Measurements from ENCODE around the gene SH3BP5.

Gene SH3BP5

DNA sequence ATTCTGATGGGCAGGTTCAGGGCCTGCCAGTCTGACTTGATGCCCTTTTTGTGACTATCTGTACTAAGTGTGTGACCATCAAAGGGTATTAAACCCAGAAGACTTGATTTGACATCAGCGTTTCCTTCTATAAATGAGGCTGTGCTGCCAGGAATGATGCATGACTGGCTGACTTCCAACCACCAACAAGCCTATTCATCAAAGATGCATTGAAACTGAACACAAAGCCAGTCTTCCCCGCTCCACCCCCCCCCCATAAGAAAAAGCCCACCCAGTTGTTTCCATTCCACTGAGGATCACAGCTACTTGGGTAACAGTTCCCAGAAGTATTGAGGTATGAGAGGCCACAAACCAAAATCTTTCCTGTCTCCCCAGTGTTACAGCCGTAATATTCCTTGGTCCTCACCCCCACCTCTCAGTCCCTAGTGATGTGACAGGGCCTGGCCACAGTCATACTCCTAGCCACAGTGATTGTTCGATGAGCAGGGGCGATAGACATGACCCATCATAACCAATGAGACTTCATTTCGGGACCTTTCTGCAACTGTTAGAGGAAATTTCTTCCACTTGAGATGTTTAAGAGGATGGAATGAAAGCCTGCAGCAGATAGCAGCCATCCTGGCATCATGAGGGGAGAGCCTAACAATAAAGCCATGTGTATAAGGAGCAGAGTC lies 22.6 kb downstream of the SH3BP5 start:
- Mint-ChIP-seq H3K9me3 (peaks cover 5% of the 10 kb centered on the region), H3K36me3 (ENCODE audit: low read depth) (peaks cover 30% of the 10 kb centered on the region), H3K4me3 (peak overlapping the region; percentile 75), H3K4me1 (ENCODE audit: low read depth) (peaks cover 58% of the 10 kb centered on the region), H3K27me3 (ENCODE audit: low read depth) (no peaks in the 10 kb centered on the region), H3K27ac (peak overlapping the region; percentile 91)
- peak; percentile 46 for DNase-seq (ENCODE audit: low spot score)

DNA sequence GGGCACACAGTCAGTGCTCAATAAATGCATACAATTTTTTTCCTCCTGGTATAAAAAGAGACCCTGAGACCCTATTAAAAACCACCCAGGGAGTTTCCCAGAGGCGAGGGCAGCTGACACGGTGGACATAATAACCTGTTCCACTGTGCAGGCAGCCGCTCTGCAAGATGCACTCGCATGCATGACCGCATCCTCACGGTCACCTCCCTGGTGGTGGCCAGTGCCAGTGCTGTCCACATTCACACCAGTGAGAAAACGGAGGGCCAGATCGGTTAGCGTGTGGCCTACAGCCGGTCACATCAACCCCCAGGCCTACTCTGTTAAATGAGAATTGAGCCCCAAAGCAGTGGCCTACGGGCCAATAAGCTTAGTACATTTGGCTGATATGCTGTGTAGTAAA lies 24.8 kb downstream of the SH3BP5 start:
- Mint-ChIP-seq H3K36me3 (ENCODE audit: low read depth) (peaks cover 49% of the 10 kb centered on the region), H3K27me3 (ENCODE audit: low read depth) (no peaks in the 10 kb centered on the region), H3K4me3 (no peak overlapping the region), H3K27ac (no peak overlapping the region), H3K4me1 (ENCODE audit: low read depth) (peaks cover 63% of the 10 kb centered on the region), H3K9me3 (peaks cover 5% of the 10 kb centered on the region)
- DNase-seq (ENCODE audit: low spot score): no peak

- peaks cover 5% of the 10 kb centered on the region for H3K9me3 Mint-ChIP-seq
- no peak overlapping the region for H3K27ac Mint-ChIP-seq
- H3K4me3 Mint-ChIP-seq: no peak overlapping the region
Observed at GRCh38 chr3:15306979-15307359, 25.4 kb downstream of the SH3BP5 start.

DNA sequence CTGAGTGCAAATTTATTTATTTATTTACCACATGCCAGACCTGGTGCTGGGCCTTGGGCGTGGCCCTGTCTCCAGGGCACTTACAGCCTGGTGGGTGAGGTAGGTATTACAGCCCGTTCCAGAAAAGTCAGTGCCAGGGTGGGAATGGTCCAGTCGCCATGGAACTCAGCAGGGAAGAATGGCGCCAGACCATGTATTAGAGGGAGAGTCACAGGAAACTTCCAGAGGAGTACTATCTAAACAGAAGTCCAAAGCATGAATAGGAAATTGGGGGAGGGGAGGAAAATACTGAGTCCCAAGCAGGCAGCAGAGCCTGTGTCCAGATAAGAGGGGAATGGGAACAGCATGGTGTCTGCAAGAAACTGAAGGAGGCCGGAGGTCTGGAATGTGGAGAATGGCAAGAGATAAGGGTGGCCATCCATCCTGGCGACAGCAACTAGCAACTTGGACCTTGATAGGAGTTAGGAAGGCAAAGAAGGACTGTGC lies 27.0 kb downstream of the SH3BP5 start:
- peaks cover 57% of the 10 kb centered on the region for H3K36me3 Mint-ChIP-seq (ENCODE audit: low read depth)
- H3K4me3 Mint-ChIP-seq: no peak overlapping the region

More at GRCh38 chr3:15306979-15307359, 25.4 kb downstream of the SH3BP5 start:
- DNase-seq (ENCODE audit: low spot score): no peak
- Mint-ChIP-seq H3K4me1 (ENCODE audit: low read depth) (peaks cover 59% of the 10 kb centered on the region), H3K27me3 (ENCODE audit: low read depth) (no peaks in the 10 kb centered on the region), H3K36me3 (ENCODE audit: low read depth) (peaks cover 50% of the 10 kb centered on the region)

DNA sequence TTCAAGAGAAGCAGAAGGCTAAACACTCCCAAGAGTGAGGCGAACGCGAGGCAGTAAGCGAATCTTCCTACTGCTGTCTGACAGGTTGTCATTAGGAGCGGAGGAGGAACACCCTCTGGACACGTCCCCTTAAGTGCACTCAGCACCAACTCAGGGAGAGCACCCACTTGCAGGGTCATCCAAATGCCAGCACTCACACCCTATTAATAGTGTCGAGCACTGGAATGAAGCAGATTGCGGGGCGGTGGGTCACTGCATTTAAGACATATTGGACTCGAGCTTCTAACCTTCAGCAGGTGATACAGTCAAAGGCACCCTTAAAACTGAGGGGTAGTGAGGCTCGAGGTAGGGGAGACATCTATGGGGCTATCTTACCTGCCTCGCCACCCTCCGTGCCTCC lies 28.7 kb downstream of the SH3BP5 start:
- Mint-ChIP-seq H3K4me1 (ENCODE audit: low read depth) (peaks cover 51% of the 10 kb centered on the region), H3K27me3 (ENCODE audit: low read depth) (no peaks in the 10 kb centered on the region), H3K4me3 (peak overlapping the region; percentile 42), H3K36me3 (ENCODE audit: low read depth) (peaks cover 56% of the 10 kb centered on the region), H3K27ac (peak overlapping the region; percentile 78), H3K9me3 (peaks cover 5% of the 10 kb centered on the region)
- no peak for DNase-seq (ENCODE audit: low spot score)

More for the DNA sequence above, 27.0 kb downstream of the SH3BP5 start:
- DNase-seq (ENCODE audit: low spot score): no peak
- H3K27me3 Mint-ChIP-seq (ENCODE audit: low read depth): no peaks in the 10 kb centered on the region
- H3K4me1 Mint-ChIP-seq (ENCODE audit: low read depth): peaks cover 62% of the 10 kb centered on the region
- peaks cover 5% of the 10 kb centered on the region for H3K9me3 Mint-ChIP-seq
- peak overlapping the region; percentile 45 for H3K27ac Mint-ChIP-seq

- Mint-ChIP-seq H3K4me1 (ENCODE audit: low read depth) (peaks cover 53% of the 10 kb centered on the region), H3K4me3 (no peak overlapping the region), H3K27me3 (ENCODE audit: low read depth) (no peaks in the 10 kb centered on the region), H3K36me3 (ENCODE audit: low read depth) (peaks cover 61% of the 10 kb centered on the region), H3K9me3 (peaks cover 5% of the 10 kb centered on the region), H3K27ac (no peak overlapping the region)
- DNase-seq (ENCODE audit: low spot score): no peak
Observed at GRCh38 chr3:15303216-15303615, 29.2 kb downstream of the SH3BP5 start.

DNA sequence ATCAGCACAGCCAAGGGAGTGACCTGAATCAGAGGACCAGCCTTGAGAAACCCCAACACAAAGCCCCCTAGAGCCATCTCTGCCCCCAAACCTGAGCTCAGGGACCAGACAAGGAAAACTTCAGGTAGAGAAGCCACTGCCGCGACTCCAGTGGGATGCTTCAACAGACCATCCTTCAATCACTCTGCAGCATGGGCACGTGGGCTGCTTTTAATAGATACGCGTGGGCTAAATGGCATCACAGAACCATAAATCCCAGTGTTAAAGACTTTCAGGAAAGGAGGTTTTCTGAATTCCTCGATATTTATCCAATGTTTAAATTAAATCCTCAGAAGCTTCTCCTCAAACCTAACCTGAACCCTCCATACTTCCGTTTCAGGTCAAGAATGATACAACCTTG lies 30.6 kb downstream of the SH3BP5 start:
- no peaks in the 10 kb centered on the region for H3K27me3 Mint-ChIP-seq (ENCODE audit: low read depth)
- peaks cover 70% of the 10 kb centered on the region for H3K36me3 Mint-ChIP-seq (ENCODE audit: low read depth)
- no peak overlapping the region for H3K27ac Mint-ChIP-seq
- no peak for DNase-seq (ENCODE audit: low spot score)
- peaks cover 5% of the 10 kb centered on the region for H3K9me3 Mint-ChIP-seq
- peaks cover 59% of the 10 kb centered on the region for H3K4me1 Mint-ChIP-seq (ENCODE audit: low read depth)
- H3K4me3 Mint-ChIP-seq: no peak overlapping the region

DNA sequence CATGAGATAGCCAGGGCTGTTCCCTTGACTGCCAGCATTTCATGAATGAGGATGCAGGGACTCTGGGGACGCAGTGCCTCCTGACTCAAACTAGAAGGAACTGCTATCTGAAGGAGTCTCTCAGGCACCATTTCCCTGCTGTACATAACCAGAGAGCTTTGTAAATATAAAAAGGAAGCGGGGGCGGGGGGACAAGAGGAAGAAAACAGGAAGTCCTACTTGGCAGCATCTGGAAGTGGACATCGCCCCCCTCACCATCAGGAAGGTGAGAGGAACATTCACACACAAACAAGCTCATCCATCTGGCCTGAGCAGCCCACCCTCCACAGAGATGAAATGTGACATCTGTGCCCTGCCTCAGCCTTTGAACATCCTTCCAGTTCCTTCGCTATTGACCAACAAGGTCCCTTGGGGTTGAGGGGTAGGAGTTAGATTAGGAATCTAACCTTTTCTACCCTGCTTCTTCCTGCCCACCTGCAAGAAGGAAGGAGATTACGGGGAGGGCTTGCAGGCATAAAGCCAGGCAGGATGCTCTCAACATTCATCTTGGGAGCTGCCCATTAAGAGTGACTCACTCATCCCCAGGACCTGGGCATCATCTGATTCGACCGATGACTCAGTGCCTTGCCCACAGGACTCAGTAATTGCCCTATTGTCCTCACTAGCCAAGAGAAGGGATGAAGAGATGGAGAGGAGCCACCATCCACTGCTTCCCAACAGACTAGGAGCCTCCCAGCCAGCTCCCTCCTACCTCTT lies 31.9 kb downstream of the SH3BP5 start:
- peaks cover 61% of the 10 kb centered on the region for H3K4me1 Mint-ChIP-seq (ENCODE audit: low read depth)
- H3K27ac Mint-ChIP-seq: no peak overlapping the region
- H3K9me3 Mint-ChIP-seq: peaks cover 3% of the 10 kb centered on the region
- DNase-seq (ENCODE audit: low spot score): no peak
- H3K27me3 Mint-ChIP-seq (ENCODE audit: low read depth): no peaks in the 10 kb centered on the region
- no peak overlapping the region for H3K4me3 Mint-ChIP-seq
- peaks cover 66% of the 10 kb centered on the region for H3K36me3 Mint-ChIP-seq (ENCODE audit: low read depth)

DNA sequence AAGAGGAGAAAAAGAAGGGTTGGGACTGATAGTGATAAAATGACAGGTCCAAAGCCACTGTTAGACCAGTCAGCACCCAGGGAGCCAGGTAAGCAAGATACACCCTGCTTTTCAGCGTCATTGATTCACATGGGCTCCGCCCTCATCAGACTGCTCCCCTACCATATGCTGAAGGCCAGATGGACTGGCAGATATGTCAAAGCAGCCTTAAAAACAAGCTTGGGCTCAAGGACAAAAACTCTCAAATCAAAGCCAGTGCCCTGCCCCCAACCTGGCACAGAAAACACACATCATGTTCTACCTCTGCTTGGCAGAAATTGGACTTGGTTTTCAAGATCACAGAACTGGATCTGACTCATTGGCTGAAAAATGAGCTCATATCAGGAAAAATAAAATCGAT lies 33.4 kb downstream of the SH3BP5 start:
- Mint-ChIP-seq H3K27ac (no peak overlapping the region), H3K4me3 (no peak overlapping the region), H3K36me3 (ENCODE audit: low read depth) (peaks cover 66% of the 10 kb centered on the region), H3K27me3 (ENCODE audit: low read depth) (no peaks in the 10 kb centered on the region), H3K4me1 (ENCODE audit: low read depth) (peaks cover 60% of the 10 kb centered on the region), H3K9me3 (no peaks in the 10 kb centered on the region)
- DNase-seq (ENCODE audit: low spot score): no peak

GRCh38 chr3:15298504-15298903 lies 33.9 kb downstream of the SH3BP5 start:
- H3K36me3 Mint-ChIP-seq (ENCODE audit: low read depth): peaks cover 60% of the 10 kb centered on the region
- peaks cover 56% of the 10 kb centered on the region for H3K4me1 Mint-ChIP-seq (ENCODE audit: low read depth)
- no peak overlapping the region for H3K4me3 Mint-ChIP-seq
- no peaks in the 10 kb centered on the region for H3K27me3 Mint-ChIP-seq (ENCODE audit: low read depth)
- no peaks in the 10 kb centered on the region for H3K9me3 Mint-ChIP-seq
- no peak overlapping the region for H3K27ac Mint-ChIP-seq
- DNase-seq (ENCODE audit: low spot score): no peak

DNA sequence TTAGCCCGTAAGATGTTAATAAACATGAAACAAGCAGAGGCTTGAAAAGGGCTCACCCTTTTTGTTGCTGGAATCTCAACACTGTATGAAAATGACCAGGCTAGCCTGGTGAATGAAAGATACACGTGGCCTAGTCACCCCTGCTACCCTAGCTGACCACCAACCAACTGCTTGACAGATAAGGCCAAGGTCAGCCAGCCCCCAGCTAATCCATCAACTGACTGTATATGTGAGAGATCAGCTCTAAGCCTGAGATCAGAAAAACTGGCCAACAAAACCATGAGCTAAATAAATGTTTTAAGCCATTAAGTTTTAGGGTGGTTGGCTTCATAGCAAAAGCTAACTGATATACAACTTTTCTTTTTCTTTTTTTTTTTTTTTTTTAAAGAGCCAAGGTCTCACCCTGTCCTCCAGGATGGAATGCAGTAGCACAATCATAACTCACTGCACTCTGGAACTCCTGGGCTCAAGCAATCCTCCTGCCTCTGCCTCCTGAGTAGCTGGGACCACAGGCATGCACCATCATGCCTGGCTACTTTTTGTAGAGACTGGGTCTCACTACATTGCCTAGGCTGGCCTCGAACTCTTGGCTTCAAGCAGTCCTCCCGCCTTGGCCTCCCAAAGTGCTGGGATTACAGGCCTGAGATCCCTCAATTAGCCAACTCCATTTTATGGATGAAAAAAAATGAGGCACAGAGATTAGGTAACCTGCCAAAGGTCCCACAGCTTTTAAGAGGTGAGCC lies 34.6 kb downstream of the SH3BP5 start:
- Mint-ChIP-seq H3K9me3 (no peaks in the 10 kb centered on the region), H3K36me3 (ENCODE audit: low read depth) (peaks cover 56% of the 10 kb centered on the region), H3K4me1 (ENCODE audit: low read depth) (peaks cover 57% of the 10 kb centered on the region), H3K27ac (no peak overlapping the region), H3K27me3 (ENCODE audit: low read depth) (no peaks in the 10 kb centered on the region), H3K4me3 (no peak overlapping the region)
- DNase-seq (ENCODE audit: low spot score): no peak

- Mint-ChIP-seq H3K4me1 (ENCODE audit: low read depth) (peaks cover 65% of the 10 kb centered on the region), H3K4me3 (no peak overlapping the region)
Observed at GRCh38 chr3:15295506-15295905, 36.9 kb downstream of the SH3BP5 start.

GRCh38 chr3:15294929-15295328 lies 37.5 kb downstream of the SH3BP5 start:
- no peaks in the 10 kb centered on the region for H3K27me3 Mint-ChIP-seq (ENCODE audit: low read depth)
- H3K4me1 Mint-ChIP-seq (ENCODE audit: low read depth): peaks cover 62% of the 10 kb centered on the region
- H3K27ac Mint-ChIP-seq: peak overlapping the region; percentile 37
- no peak overlapping the region for H3K4me3 Mint-ChIP-seq
- H3K9me3 Mint-ChIP-seq: no peaks in the 10 kb centered on the region
- DNase-seq (ENCODE audit: low spot score): no peak
- H3K36me3 Mint-ChIP-seq (ENCODE audit: low read depth): peaks cover 35% of the 10 kb centered on the region

More at GRCh38 chr3:15295506-15295905, 36.9 kb downstream of the SH3BP5 start:
- no peak overlapping the region for H3K27ac Mint-ChIP-seq
- H3K36me3 Mint-ChIP-seq (ENCODE audit: low read depth): peaks cover 39% of the 10 kb centered on the region
- H3K27me3 Mint-ChIP-seq (ENCODE audit: low read depth): no peaks in the 10 kb centered on the region
- no peaks in the 10 kb centered on the region for H3K9me3 Mint-ChIP-seq
- DNase-seq (ENCODE audit: low spot score): no peak

Measured in T-helper 2 cell treated with Interferon-gamma antibody and Interleukin-4, amounts not matched to agents 5 μg/mL and 100 μg/mL, for 36 hours (primary cell).